HG02852 (cell line): ENCODE results near the gene ZNRF3.
"Not testable (repeated sequence)": the region's sequence is repeated elsewhere in the genome, so short reads cannot be mapped to it uniquely, and the experiment has no call there.

Source experiments
- ATAC-seq: cut with Tn5 transposase; IDR thresholded peaks from one replicate; pipeline ENCODE4 v1.9.1; 2021; ENCODE audit warnings: mild to moderate bottlenecking, moderate library complexity; ENCODE audit not compliant: unreplicated experiment

ZNRF3 gene

GRCh38 chr22:28905256-28905832 is 22.0 kb downstream of the ZNRF3 start:
- ATAC-seq = no peak

GRCh38 chr22:28906312-28906711 is 22.9 kb downstream of the ZNRF3 start:
- ATAC-seq = no peak

- no peak for ATAC-seq
Measured at GRCh38 chr22:28907311-28908008, 24.1 kb downstream of the ZNRF3 start.

- not testable (repeated sequence) for ATAC-seq
Measured at GRCh38 chr22:28908810-28909209, 25.4 kb downstream of the ZNRF3 start.

- no peak for ATAC-seq
Measured at GRCh38 chr22:28909375-28909774, 26.0 kb downstream of the ZNRF3 start.

- ATAC-seq = no peak
Measured at GRCh38 chr22:28910569-28911303, 27.4 kb downstream of the ZNRF3 start.

GRCh38 chr22:28911304-28911690 is 27.9 kb downstream of the ZNRF3 start:
- ATAC-seq = no peak

GRCh38 chr22:28911777-28912669 is 28.7 kb downstream of the ZNRF3 start:
- no peak for ATAC-seq

GRCh38 chr22:28914201-28914600 is 30.8 kb downstream of the ZNRF3 start:
- ATAC-seq = no peak

GRCh38 chr22:28915969-28916368 is 32.6 kb downstream of the ZNRF3 start:
- no peak for ATAC-seq

- ATAC-seq = no peak
Measured at GRCh38 chr22:28917747-28918549, 34.6 kb downstream of the ZNRF3 start.

- ATAC-seq = no peak
Measured at GRCh38 chr22:28918550-28919271, 35.3 kb downstream of the ZNRF3 start.

GRCh38 chr22:28920757-28921584 is 37.6 kb downstream of the ZNRF3 start:
- no peak for ATAC-seq

- ATAC-seq = no peak
Measured at GRCh38 chr22:28921585-28921879, 38.2 kb downstream of the ZNRF3 start.

GRCh38 chr22:28922540-28923244 is 39.3 kb downstream of the ZNRF3 start:
- ATAC-seq = no peak

GRCh38 chr22:28923826-28924732 is 40.7 kb downstream of the ZNRF3 start:
- ATAC-seq = no peak

- ATAC-seq = no peak
Measured at GRCh38 chr22:28925916-28926315, 42.5 kb downstream of the ZNRF3 start.
